ENCODE data around the gene TXNDC2. TPM values are rescaled to one million over a fixed set of nuclear protein-coding genes. Genes with fewer than 3 reads are reported as not detected.

Gene TXNDC2
- total RNA-seq, 4 donors from 2014 or later, result 0.27 TPM; not detected in 3

GRCh38 chr18:9934274-9934673 is 48.5 kb downstream of the TXNDC2 start:
- in situ Hi-C loops (cut with MboI; ENCODE audit: low pct_ligation_motif_present in 1 of 4, low pct_unique_long_range_greater_than_20kb in 1 of 4, low sequenced_read_pairs in 3 of 4), result loop anchor here in 1 of 4 donors (25.0 kb wide), 1 partner anchor 322 kb away; the partner anchor contains the start of gene PPP4R1

More at GRCh38 chr18:9934274-9934673, 48.5 kb downstream of the TXNDC2 start:
- peaks cover 0 to 48% (median 15%) of the 10 kb centered on the region in 4 donors for H3K36me3 ChIP-seq
- no peak for TF ChIP-seq CTCF (IDR thresholded peaks at IDR 0.05)
- TF ChIP-seq POLR2AphosphoS5 (IDR thresholded peaks at IDR 0.05), result no peak
- TF ChIP-seq EP300 (IDR thresholded peaks at IDR 0.05; ENCODE audit: low read depth), result no peak
- TF ChIP-seq POLR2A (IDR thresholded peaks at IDR 0.05), result no peak
- no peaks in the 10 kb centered on the region for H3K27me3 ChIP-seq
- H3K4me3 ChIP-seq, result no peak overlapping the region
- 89 to 91% methylated on average over 3 of the region's 3 CpGs for WGBS, 2 donors (ENCODE audit: low coverage in 1 of 2)
- H3K27ac ChIP-seq, result no peak overlapping the region
- DNase-seq, result no peak
- intact Hi-C loops (cut with DNase I; ENCODE audit: low total_unique reads), result no loop called here
- H3K9me3 ChIP-seq, result no peaks in the 10 kb centered on the region
- peaks cover 0 to 27% (median 9%) of the 10 kb centered on the region in 4 donors for H3K4me1 ChIP-seq

Small RNAs within 50 kb of the gene (small RNA-seq; reads per million reads assigned to genes)
- 0 reads per million in 4 donors for gene RNA5SP449
- gene RNA5SP450, result 0.83 to 5.5 (median 2.5) reads per million in 4 donors

Other genes starting within 250 kb of the TXNDC2 start
- gene RAB31, start 177.7 kb upstream of the TXNDC2 start, total RNA-seq, result 10 to 100 TPM; 13.1 to 18.4 (median 16.9) TPM
- gene VAPA, start 28.0 kb downstream of the TXNDC2 start, total RNA-seq, result 100 to 1,000 TPM; 110 to 322 (median 213) TPM